Measurements from ENCODE around the gene SEMA5A. TPM values are rescaled to one million over a fixed set of nuclear protein-coding genes. Genes with fewer than 3 reads are reported as not detected.

Gene SEMA5A
- polyA plus RNA-seq, 1 of the 3 experiments (the other 2 are of a cell fraction) = 0.58 TPM

- TF ChIP-seq REST (IDR thresholded peaks at IDR 0.05; ENCODE audit: low read depth, low read length) = no peak
- no peak for TF ChIP-seq EP300 (IDR thresholded peaks at IDR 0.05; ENCODE audit: borderline replicate concordance in 1 of 2, low read depth in 1 of 2, low read length in 1 of 2)
- no peak for TF ChIP-seq YY1 (IDR thresholded peaks at IDR 0.05; ENCODE audit: low read depth)
- no peak for TF ChIP-seq ZBTB33 (IDR thresholded peaks at IDR 0.05; ENCODE audit: borderline replicate concordance, low read depth)
- no peak for TF ChIP-seq CHD2 (IDR thresholded peaks at IDR 0.05; ENCODE audit: low read length, partially characterized antibody)
- TF ChIP-seq RFX5 (IDR thresholded peaks at IDR 0.05; ENCODE audit: low read length) = no peak
Measured at GRCh38 chr5:9415091-9415490, 130.8 kb downstream of the SEMA5A start (continued).

- Histone ChIP-seq H3K4me2 (no peak overlapping the region), H3K4me3 (ENCODE audit: low read depth in 2 of 2, low read length in 1 of 2) (no peak overlapping the region), H3K79me2 (ENCODE audit: insufficient read depth) (no peaks in the 10 kb centered on the region; the same call in 1 of the 2 replicates), H4K20me1 (ENCODE audit: insufficient read depth) (no peaks in the 10 kb centered on the region), H3K36me3 (replicated peaks in 1 of 2; ENCODE audit: control insufficient read depth in 1 of 2, insufficient read depth in 2 of 2, low read length in 1 of 2) (no peaks in the 10 kb centered on the region), H2AFZ (ENCODE audit: low read depth) (no peak overlapping the region), H3K27me3 (ENCODE audit: insufficient read depth) (no peaks in the 10 kb centered on the region), H3K9ac (no peak overlapping the region), H3K9me3 (no peaks in the 10 kb centered on the region), H3K27ac (ENCODE audit: low read depth in 2 of 2, low read length in 1 of 2) (no peak overlapping the region), H3K9me2 (no peaks in the 10 kb centered on the region), H3F3A (replicated peaks; ENCODE audit: insufficient read depth) (no peaks in the 10 kb centered on the region), H3K4me1 (ENCODE audit: control insufficient read depth in 1 of 2, insufficient read depth in 2 of 2, low read depth in 1 of 2, low read length in 1 of 2) (peaks cover 0 to 4% of the 10 kb centered on the region in 2 experiments; a peak in 2 of 4 replicates)
- no peak for DNase-seq
- ChIA-PET CTCF (no interaction called here), POLR2A (no interaction called here)
- WGBS (ENCODE audit: low lambda C conversion rate) = 65% methylated on average over 3 of the region's 4 CpGs
- TF ChIP-seq TEAD4 (IDR thresholded peaks at IDR 0.05; ENCODE audit: borderline replicate concordance, insufficient read depth) (no peak), FOXJ3 (CRISPR knock-in tag; IDR thresholded peaks at IDR 0.05) (no peak), TCF12 (IDR thresholded peaks at IDR 0.05) (no peak), CTCF (IDR thresholded peaks at IDR 0.05) (no peak), TAF1 (IDR thresholded peaks at IDR 0.05; ENCODE audit: borderline replicate concordance, low read depth, low read length) (no peak), USF1 (IDR thresholded peaks at IDR 0.05; ENCODE audit: borderline replicate concordance, low read depth) (no peak), REST (IDR thresholded peaks at IDR 0.05; ENCODE audit: low read depth, low read length) (no peak), MEF2A (IDR thresholded peaks at IDR 0.05; ENCODE audit: borderline replicate concordance, low read depth) (no peak), RCOR1 (IDR thresholded peaks at IDR 0.05; ENCODE audit: low read length) (no peak), JUND (IDR thresholded peaks at IDR 0.05) (no peak), FOXM1 (IDR thresholded peaks at IDR 0.05; ENCODE audit: low read depth) (no peak), MXI1 (IDR thresholded peaks at IDR 0.05; ENCODE audit: low read depth, low read length) (no peak)
Measured at GRCh38 chr5:9411142-9411541, 134.7 kb downstream of the SEMA5A start.
